HG02571 (cell line): ENCODE measurements around the gene SGK2.

Experiments
- ATAC-seq: cut with Tn5 transposase; IDR thresholded peaks from one replicate; pipeline ENCODE4 v1.9.1; 2021; ENCODE audit warnings: mild to moderate bottlenecking, moderate library complexity; ENCODE audit not compliant: unreplicated experiment

SGK2 gene

DNA sequence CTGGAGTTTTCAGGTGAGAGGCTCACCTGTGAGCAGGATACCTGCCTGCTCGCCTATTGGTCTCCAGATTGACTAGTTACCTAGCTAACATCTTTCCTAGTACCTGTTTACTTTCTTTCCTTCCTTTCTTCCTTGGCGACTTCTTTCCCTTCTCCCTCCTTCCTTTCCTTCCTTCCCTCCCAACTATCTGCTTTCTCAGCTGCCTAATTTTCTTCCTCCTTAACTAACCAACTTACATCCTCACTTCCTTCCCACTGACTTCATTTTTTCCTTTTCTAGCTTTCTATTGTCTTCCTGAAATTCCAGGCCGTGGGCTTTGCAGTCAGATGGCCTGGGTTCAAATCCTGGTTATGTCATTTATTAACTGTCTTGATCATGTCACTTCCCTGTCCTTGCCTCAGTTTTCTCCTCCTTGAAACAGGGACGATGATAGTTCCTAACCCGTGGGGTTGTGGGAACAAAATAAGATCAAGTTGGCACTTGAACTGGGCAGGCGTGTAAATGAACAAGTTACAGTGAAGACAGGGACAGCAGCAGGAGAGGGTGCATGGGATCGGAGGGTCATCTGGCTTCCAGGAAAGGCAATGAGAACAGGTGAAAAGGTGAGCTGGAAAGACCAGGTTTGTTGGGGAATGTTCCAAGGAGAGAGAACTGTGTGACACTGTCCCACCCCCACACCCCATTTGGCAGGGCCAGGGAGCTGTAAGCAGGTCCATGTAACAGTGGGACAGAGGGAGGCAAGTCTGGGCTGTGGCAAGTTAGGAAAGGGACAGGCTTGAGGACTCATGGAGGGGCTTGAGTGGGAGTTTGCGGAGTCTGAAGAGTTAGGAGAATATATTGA lies 540 bp downstream of the SGK2 start:
- no peak for ATAC-seq

DNA sequence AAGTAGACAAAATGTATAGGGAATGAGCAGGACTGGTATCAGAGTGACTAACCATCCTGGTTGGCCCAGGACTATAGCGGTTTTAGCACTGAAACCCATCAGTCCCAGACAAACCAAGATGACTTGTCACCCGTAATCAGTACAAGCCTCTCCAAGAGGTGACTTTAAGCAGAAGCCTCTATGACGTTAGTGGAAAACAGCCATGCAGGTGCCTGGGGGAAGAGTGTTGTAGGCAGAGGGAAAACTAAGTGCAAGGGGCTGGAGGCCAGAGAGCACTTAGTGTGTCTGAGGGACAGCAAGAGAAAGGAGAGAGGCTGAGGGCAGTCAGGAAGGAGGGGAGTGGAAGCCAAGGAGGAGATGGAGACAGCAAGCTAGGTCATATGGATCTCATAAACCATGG lies 2.1 kb downstream of the SGK2 start:
- ATAC-seq, result no peak

- no peak for ATAC-seq
Measured at GRCh38 chr20:43563429-43563828, 4.6 kb downstream of the SGK2 start.

DNA sequence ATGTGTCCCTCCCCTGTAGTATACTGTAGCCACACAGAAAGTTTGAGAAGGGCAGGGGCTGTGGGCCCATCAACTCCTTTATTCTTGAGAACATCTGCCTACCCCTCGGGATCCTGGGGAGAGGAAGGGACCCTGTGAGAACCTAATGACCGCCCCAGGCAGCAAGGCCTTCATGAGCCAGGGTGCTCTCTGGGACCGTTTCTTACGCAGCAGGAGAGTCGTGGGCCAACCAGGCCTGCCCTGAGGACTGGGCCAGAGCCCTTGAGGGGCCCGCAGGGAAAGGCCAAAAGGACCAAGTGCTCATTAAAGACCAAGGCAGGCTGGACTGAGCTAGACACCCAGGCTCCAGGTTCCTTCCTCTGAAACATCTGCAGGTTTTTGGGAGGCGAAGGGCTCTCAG lies 5.2 kb downstream of the SGK2 start:
- no peak for ATAC-seq

DNA sequence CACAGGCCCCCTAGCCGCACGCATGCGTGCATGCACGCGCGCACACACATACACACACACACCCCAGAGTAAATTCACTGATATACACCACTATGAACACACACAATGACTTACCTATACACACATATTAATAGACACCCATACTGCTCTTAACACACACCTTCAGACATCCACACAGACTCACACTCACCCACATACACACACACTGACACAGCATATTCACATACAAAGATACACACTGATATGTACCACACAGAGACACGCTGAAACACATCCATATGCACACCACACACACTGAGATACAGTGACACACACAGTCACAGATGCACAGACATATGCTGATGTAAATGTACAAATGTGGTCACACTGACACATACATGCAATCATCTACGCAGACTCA lies 5.6 kb downstream of the SGK2 start:
- no peak for ATAC-seq

DNA sequence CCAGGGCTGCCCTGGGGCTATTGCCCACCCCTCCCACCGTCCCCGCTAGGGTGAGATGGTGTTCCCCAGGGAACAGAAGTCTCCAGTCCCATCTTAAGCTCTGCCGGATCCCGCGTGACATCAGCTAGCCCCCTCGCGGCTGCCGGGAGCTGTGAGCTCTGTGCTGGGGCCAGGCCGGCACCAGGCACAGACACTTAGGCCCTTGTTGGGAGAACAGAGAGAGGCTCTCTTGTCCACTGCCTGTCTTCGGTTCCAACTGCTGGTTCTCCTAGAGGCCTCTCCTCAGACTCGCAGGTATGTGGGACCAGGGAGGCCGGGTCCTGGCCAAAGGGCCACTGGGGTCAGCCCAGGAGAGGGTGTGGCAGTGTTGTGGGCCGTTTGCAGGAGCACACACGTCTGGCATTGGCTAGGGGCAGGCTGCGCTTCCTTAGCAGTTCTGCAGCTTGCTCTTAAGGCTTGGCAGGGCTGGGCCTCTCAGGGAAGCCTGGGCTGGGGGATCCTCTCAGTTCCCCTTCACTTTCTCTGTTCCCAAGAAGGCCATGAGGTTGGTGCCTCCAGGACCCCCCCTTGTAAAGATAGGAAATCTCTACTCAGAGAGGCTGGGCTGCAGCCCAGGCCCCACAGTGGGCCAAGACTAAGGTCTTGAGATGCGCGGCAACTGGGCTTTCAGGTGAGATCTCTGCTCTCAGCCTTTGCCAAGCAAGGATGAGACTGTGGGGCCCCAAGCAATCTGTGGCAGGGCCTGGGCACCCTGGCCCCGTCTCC lies 6.3 kb downstream of the SGK2 start:
- no peak for ATAC-seq

- ATAC-seq, result no peak
Measured at GRCh38 chr20:43565758-43566104, 6.9 kb downstream of the SGK2 start.

DNA sequence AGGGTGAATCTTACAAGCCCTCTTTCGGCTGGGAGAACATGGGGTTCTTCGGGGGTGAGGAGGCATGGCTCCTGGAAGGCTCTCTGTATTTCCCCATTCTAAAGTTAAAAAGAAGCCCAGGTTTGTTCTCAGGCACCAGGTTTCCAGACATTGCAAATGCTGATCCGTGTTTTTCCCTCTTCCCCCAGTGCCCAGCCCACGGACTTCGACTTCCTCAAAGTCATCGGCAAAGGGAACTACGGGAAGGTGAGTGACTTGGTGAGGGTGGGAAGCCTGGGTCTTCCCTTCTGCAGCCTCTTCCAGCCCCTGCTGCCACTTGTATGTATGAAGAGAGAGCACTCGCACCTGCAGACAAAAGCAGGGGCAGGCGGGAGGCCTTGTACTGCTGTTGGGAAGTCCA lies 8.7 kb downstream of the SGK2 start:
- no peak for ATAC-seq

- no peak for ATAC-seq
Measured at GRCh38 chr20:43568706-43569105, 9.9 kb downstream of the SGK2 start.

- ATAC-seq, result no peak
Measured at GRCh38 chr20:43569282-43569681, 10.5 kb downstream of the SGK2 start.

DNA sequence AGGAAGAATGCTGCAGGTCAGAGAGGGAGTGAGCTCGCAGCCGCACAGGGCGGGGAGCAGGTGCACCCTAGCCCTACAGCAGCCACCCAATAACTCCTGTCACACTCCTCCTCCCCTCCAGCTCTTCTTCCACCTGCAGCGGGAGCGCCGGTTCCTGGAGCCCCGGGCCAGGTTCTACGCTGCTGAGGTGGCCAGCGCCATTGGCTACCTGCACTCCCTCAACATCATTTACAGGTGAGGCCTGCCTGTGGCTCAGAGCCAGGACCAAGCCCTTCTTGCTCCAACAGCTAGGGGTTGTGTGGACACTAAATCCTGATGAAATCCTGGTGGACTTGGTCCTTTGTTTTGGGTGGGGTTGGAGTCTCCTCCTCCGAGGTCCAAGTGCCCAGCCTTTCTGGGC lies 11.7 kb downstream of the SGK2 start:
- no peak for ATAC-seq

DNA sequence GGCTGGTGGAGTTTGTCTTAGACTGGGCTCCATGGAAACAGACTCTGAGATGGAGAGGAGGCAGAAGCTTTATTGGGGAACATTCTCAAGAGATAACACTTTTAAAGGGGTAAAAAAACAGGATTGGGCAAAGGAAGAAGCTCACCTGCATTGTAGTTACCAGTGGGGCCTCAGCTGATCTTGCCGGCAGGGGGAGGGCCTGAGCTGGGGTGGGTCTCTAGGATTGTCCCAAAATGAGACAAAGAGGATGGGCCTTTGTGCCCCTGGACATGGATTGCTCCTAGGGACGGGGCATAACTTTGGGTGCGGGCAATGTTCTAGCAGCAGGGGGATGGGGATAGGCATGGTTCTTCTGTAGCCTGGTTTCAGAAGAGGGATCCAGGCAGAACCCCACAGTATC lies 12.5 kb downstream of the SGK2 start:
- no peak for ATAC-seq

- no peak for ATAC-seq
Measured at GRCh38 chr20:43571771-43572170, 12.9 kb downstream of the SGK2 start.

DNA sequence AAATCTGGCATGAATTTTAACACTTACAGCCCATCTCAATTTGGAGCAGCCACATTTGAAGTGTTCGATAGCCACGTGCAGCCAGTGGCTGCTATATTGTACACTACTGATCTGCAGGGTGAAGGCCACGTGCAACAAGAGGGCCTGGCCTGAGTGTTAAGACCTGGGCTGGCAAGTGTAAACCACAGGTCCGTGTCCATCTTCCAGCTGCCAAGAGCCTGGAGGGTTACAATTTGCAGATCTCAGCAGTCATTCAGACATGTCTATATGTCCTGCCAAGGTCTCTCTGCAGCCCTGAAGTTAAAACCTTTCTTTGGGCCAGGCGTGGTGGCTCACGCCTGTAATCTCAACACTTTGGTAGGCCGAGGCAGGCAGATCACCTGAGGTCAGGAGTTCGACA lies 14.1 kb downstream of the SGK2 start:
- ATAC-seq, result no peak

DNA sequence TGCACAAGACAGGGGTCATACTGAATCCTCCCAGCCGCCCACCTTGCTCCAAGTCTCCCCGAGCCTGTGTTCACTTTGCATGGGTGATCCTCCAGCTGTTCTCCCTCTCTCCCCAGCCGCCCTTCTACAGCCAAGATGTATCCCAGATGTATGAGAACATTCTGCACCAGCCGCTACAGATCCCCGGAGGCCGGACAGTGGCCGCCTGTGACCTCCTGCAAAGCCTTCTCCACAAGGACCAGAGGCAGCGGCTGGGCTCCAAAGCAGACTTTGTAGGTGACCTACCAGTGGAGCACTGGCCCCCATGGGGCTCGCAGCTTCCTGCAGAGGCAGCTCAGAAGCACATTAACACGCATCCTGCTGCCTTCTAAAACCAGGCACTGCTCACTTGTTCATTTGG lies 17.3 kb downstream of the SGK2 start:
- ATAC-seq, result no peak

DNA sequence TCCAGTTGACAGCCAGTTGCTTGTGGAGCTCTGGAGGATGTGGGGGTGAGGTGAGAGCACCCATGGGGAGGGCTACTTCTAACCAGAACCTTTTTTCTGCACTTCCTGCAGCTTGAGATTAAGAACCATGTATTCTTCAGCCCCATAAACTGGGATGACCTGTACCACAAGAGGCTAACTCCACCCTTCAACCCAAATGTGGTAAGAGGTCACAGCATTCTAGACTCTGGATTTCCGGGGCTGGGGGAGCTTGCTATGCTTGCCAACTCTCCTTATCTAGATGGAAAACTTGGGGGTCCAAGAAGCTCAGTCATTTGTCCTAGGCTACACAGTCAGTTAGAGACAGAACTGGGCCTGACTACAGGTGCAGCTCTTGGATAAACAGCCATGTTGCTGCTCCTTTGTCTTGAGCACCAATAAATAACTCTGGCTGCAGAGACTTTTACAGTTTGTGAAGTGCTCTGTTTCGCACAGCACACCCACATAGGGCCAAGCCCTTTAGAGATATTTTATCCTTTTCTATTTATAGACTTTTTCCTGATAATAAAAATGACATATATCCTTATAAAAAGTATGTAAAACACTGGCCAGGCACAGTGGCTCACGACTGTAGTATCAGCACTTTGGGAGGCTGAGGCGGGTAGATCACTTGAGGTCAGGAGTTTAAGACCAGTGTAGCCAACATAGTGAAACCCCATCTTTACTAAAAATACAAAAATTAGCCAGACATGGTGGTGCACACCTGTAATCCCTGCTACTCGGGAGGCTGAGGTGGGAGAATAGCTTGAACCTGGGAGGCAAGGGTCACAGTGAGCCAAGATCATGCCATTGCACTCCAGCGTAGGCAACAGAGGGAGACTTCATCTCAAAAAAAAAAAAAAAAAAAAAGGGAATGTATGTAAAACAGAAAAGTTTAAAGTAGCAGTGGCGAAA lies 21.3 kb downstream of the SGK2 start:
- ATAC-seq, result no peak

DNA sequence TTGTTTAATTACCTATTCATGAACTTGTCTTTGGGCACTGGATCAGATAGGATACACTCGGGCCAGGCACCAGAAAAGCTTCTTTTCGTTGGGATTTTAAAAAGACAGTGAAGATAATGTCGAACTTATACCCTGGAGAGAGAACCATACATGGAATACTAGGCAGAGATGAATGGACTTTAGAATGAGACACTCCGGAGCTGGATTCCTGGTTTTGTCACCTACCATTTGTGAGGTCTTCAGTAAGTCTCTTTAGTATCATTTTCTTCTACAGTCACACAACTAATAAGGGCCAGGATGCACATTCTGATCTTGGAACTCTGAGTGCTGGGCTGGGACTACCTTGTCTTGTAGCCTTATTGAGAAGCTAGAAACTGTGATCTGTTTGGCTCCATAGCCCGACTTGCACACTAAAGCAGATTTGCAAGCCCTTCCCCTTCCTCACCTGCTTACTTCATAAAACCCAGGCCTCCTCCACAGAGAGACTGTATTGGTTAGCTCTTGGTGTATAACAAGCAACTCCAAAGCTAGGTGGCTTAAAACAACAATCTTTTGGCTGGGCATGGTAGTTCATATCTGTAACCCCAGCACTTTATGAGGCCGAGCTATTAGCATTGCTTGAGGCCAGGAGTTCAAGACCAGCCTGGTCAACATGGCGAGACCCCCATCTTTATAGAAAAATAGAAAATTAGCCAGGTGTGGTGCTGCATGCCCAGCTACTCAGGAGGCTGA lies 24.5 kb downstream of the SGK2 start:
- ATAC-seq, result no peak

- no peak for ATAC-seq
Measured at GRCh38 chr20:43583982-43584432, 25.2 kb downstream of the SGK2 start.

DNA sequence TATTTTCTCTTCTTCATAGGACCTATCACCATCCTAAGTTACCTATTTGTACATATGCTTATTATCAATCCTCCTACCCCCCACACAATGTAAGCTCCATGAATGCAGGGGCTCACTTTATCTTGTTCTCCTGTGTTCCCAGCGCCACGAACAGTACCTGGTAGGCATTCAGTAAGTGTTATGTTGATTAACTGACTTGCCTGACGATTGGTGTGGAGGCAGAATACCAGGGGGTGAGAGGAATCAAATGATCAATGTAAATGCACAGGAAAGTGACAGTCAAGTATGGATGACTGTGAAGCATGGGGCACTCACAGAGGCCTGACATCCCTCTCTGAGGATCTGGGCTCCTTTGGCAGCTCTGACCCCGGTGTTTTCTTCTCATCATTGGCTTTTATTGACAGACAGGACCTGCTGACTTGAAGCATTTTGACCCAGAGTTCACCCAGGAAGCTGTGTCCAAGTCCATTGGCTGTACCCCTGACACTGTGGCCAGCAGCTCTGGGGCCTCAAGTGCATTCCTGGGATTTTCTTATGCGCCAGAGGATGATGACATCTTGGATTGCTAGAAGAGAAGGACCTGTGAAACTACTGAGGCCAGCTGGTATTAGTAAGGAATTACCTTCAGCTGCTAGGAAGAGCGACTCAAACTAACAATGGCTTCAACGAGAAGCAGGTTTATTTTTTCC lies 25.8 kb downstream of the SGK2 start:
- ATAC-seq, result no peak

DNA sequence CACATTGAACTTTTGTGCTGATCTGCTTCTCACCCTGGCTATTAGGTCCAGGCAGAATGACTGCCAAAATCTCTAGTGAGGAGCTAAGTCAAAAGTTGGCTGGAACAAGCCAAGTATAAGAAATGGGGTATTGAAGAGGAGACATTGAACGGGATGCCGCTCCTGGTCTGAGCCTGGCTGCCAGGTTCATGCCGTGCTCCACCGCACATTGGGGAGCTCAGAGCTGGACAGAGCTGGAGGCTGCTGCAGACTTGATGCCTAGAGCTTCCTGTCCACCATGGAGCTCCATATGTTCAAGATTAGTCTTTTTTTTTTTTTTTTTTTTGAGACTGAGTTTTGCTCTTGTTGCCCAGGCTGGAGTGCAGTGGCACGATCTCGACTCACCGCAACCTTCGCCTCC lies 27.8 kb downstream of the SGK2 start:
- ATAC-seq, result no peak
